ENCODE results near the gene CCDC88C.
A peak's percentile ranks its signal among the peaks of the same experiment; 100 is the strongest.

The CCDC88C gene

DNA sequence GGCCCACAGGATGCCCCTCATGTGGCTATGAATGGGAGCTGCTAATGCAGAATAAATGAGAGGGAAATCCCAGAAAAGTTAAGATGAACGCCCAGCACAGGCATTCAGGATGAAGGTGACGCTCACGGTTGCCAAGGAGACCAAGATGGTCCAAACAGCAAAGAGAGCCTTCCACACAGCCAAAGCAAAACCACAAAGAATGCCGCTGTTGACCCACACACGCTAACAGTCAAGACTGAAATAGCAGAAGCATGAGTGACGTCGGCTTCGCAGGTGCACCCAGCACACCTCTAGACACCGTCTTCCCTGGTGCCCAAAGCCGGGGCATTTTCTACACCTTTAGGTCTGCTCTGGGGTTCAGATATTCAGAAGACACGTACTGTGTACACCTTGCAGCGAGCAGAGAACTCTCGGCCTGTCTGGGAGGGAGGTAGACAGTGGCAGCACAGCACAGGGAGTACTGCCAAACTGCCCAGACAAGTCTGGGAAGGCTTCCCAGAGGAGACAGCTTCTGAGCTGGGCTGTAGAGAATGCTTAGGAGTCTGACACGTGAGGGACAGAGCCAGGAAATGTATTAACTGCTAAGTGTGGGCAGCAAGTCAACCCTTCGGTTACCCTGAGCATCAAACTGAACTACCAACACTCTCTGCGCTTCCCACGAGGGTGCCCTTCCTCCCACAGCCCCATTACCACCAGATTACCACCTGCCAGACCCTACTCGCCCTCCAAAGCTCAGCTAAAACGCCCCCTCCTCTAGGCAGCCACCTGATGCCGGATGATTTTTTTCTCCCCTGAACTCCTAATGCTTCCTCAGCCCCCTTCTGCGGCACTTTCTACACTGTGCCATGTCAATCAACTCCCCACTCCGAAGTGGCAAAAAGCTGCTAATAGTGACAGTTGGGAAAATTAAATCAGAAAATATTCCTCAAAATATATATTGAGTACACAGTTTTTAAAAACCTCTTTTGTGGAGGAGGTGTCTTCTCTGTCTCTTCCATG is 50.1 kb downstream of the CCDC88C start:
- peak overlapping the region; percentile 56 for H3K27ac ChIP-seq (ENCODE audit: low read length)
- peaks cover 94% of the 10 kb centered on the region for H3K79me2 ChIP-seq (ENCODE audit: low read length)
- no peaks in the 10 kb centered on the region for H3K9me3 ChIP-seq (ENCODE audit: insufficient read depth, low read length)
- no peaks in the 10 kb centered on the region for H3K36me3 ChIP-seq (replicated peaks; ENCODE audit: low read depth, low read length)
- H2AFZ ChIP-seq (ENCODE audit: low read depth, low read length), result no peak overlapping the region
- H3K27me3 ChIP-seq (ENCODE audit: low read depth, low read length), result no peaks in the 10 kb centered on the region
- H3K9ac ChIP-seq (ENCODE audit: low read length), result peak overlapping the region; percentile 31
- H3K4me2 ChIP-seq (ENCODE audit: low read length), result peak overlapping the region; percentile 79
- peaks cover 99% of the 10 kb centered on the region for H3K4me1 ChIP-seq (ENCODE audit: low read length)
- H3K4me3 ChIP-seq (ENCODE audit: low read length), result peak overlapping the region; percentile 43
- TF ChIP-seq EZH2phosphoT487 (IDR thresholded peaks at IDR 0.05; ENCODE audit: low read depth), result no peak
- TF ChIP-seq, protein P1, sequence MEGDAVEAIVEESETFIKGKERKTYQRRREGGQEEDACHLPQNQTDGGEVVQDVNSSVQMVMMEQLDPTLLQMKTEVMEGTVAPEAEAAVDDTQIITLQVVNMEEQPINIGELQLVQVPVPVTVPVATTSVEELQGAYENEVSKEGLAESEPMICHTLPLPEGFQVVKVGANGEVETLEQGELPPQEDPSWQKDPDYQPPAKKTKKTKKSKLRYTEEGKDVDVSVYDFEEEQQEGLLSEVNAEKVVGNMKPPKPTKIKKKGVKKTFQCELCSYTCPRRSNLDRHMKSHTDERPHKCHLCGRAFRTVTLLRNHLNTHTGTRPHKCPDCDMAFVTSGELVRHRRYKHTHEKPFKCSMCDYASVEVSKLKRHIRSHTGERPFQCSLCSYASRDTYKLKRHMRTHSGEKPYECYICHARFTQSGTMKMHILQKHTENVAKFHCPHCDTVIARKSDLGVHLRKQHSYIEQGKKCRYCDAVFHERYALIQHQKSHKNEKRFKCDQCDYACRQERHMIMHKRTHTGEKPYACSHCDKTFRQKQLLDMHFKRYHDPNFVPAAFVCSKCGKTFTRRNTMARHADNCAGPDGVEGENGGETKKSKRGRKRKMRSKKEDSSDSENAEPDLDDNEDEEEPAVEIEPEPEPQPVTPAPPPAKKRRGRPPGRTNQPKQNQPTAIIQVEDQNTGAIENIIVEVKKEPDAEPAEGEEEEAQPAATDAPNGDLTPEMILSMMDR (IDR thresholded peaks at IDR 0.05; ENCODE audit: low read depth, low read length), result no peak
- H4K20me1 ChIP-seq (ENCODE audit: insufficient read depth, low read length), result peaks cover 59% of the 10 kb centered on the region

DNA sequence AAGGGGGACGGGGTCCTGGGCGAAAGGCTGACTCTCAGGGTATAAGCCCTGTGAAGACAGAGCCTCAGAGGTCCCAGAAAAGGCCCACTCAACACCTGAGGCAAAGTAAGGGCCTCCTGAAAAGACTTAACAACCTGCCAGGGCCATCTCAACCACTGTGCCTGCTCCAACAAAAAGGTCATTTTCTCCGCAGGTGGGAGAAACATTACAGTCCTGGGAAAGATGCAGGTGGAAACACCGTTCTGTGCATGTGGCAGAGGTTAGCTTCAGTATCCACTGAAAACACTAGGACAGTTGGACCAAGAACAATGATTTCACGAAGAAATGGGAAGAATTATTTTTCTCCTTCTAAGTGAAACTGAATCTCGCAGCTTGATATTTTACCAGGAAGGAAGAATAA is 50.9 kb downstream of the CCDC88C start:
- Histone ChIP-seq H3K9ac (ENCODE audit: low read length) (0 out of 2 replicates have a peak overlapping the region, but pooled peaks have one; percentile 3), H3K4me3 (ENCODE audit: low read length) (peak overlapping the region; percentile 43), H3K4me1 (ENCODE audit: low read length) (peaks cover 99% of the 10 kb centered on the region), H3K27ac (ENCODE audit: low read length) (peak overlapping the region; percentile 56; the same call in 1 of the 2 replicates), H3K4me2 (ENCODE audit: low read length) (peak overlapping the region; percentile 79), H3K9me3 (ENCODE audit: insufficient read depth, low read length) (no peaks in the 10 kb centered on the region), H3K27me3 (ENCODE audit: low read depth, low read length) (no peaks in the 10 kb centered on the region), H4K20me1 (ENCODE audit: insufficient read depth, low read length) (peaks cover 55% of the 10 kb centered on the region), H3K79me2 (ENCODE audit: low read length) (peaks cover 95% of the 10 kb centered on the region), H3K36me3 (replicated peaks; ENCODE audit: low read depth, low read length) (no peaks in the 10 kb centered on the region), H2AFZ (ENCODE audit: low read depth, low read length) (no peak overlapping the region)
- TF ChIP-seq, protein P1 (IDR thresholded peaks at IDR 0.05; ENCODE audit: low read depth, low read length), result no peak
- no peak for TF ChIP-seq EZH2phosphoT487 (IDR thresholded peaks at IDR 0.05; ENCODE audit: low read depth)

DNA sequence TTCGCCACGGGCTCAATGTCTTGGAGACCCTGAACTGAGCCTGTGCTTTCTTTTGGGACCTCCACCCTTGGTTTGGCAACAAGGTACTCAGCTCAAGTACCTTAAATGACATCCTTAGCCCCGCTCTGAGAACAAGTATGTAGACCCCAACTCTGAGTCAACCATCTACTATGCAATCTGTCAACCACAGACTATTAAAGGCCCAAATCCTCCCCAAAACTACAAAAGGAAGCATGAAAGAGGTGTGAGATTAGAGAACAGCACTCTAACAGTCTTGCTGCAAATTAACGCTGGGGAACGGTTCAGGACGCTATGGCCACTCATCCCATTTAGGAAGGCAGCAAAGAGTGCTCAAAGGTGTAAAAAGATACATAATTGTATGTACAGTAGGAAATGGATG is 52.1 kb downstream of the CCDC88C start:
- H4K20me1 ChIP-seq (ENCODE audit: insufficient read depth, low read length), result peaks cover 57% of the 10 kb centered on the region
- peak overlapping the region; percentile 64 for H3K9ac ChIP-seq (ENCODE audit: low read length)
- H3K4me1 ChIP-seq (ENCODE audit: low read length), result peaks cover 99% of the 10 kb centered on the region
- no peaks in the 10 kb centered on the region for H3K9me3 ChIP-seq (ENCODE audit: insufficient read depth, low read length)
- H3K79me2 ChIP-seq (ENCODE audit: low read length), result peaks cover 95% of the 10 kb centered on the region
- no peak overlapping the region for H2AFZ ChIP-seq (ENCODE audit: low read depth, low read length)
- H3K36me3 ChIP-seq (replicated peaks; ENCODE audit: low read depth, low read length), result peaks cover 2% of the 10 kb centered on the region
- peak overlapping the region; percentile 78 for H3K4me2 ChIP-seq (ENCODE audit: low read length)
- H3K27me3 ChIP-seq (ENCODE audit: low read depth, low read length), result no peaks in the 10 kb centered on the region
- peak overlapping the region; percentile 90 for H3K27ac ChIP-seq (ENCODE audit: low read length)
- H3K4me3 ChIP-seq (ENCODE audit: low read length), result peak overlapping the region; percentile 53; the same call in 1 of the 2 replicates
- TF ChIP-seq EZH2phosphoT487 (IDR thresholded peaks at IDR 0.05; ENCODE audit: low read depth), result no peak
- TF ChIP-seq, protein P1 (IDR thresholded peaks at IDR 0.05; ENCODE audit: low read depth, low read length), result no peak

All from OCI-LY3 (cell line).